Adipocyte (in vitro differentiated cells): Measurements from ENCODE around the gene LRRK1.
A peak's percentile ranks its signal among the peaks of the same experiment; 100 is the strongest.
"Not testable (repeated sequence)": the region's sequence is repeated elsewhere in the genome, so short reads cannot be mapped to it uniquely, and the experiment has no call there.

ENCODE experiments used
- DNase-seq: peaks from one replicate; pipeline ENCODE4 v3.0.0-alpha.2; 2015; ENCODE audit warnings: low read depth
- H3K27me3 ChIP-seq: replicated peaks from 2 replicates; pipeline ENCODE4 v1.7.0; 2013; ENCODE audit warnings: mild to moderate bottlenecking, low read length, moderate library complexity; ENCODE audit not compliant: control insufficient read depth, insufficient read depth
- H3K36me3 ChIP-seq: 2 replicates; pipeline ENCODE4 v1.7.0; 2013; ENCODE audit warnings: low read length, mild to moderate bottlenecking, moderate library complexity; ENCODE audit not compliant: control insufficient read depth, insufficient read depth, severe bottlenecking
- H3K4me1 ChIP-seq: 2 replicates; pipeline ENCODE4 v1.7.0; 2013; ENCODE audit warnings: mild to moderate bottlenecking, low read length, moderate library complexity; ENCODE audit not compliant: control insufficient read depth, insufficient read depth
- H3K4me3 ChIP-seq: 2 replicates; pipeline ENCODE4 v1.7.0; 2013; ENCODE audit warnings: mild to moderate bottlenecking, low read length, moderate library complexity
- H3K9ac ChIP-seq: 2 replicates; pipeline ENCODE4 v1.7.0; 2013; ENCODE audit warnings: mild to moderate bottlenecking, low read length, moderate library complexity
- H3K9me3 ChIP-seq: 2 replicates; pipeline ENCODE4 v1.7.0; 2013; ENCODE audit warnings: mild to moderate bottlenecking, low read length, moderate library complexity; ENCODE audit not compliant: control insufficient read depth

The LRRK1 gene

DNA sequence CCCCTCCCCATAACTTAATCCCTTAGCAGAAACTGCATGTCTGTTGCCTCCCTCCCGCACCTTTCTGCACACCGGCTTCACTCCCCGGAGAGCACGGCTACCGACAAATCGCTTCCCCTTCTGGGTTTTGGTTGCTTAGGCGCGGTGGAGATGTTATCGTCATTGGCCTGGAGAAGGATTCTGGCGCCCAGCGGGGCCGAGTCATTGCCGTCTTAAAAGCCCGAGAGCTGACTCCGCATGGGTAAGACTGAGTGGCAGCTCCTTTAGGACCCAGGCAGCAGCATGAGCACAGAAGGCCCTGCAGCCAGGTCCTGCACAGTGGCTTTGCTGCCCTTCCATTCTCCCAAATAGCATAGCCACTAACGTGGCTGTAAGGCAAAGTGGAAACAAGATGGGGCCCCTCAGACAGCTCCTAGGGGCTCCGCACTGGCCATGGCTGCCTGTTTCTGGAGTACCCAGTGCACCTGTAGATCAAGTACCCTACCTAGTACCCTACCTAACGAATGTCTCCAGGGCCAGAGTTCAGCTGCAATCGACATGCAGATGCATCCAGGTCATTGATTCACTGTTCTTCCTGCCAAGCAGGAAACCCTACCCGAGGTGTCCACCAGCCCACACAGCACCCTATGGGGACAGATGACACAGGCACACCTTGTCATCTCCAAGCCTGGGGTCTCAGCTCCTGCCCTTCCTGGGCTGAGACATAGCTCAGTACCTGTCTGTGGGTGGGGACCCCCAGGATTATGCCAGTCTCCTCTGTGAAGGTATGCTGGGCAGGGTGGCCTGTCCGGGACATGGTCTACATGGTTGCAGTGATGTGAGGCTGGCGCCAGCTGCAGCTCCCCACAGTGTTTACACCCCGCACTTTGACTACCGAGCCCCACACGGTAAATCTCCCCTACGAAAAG lies 147.6 kb downstream of the LRRK1 start:
- no peaks in the 10 kb centered on the region for H3K9me3 ChIP-seq

DNA sequence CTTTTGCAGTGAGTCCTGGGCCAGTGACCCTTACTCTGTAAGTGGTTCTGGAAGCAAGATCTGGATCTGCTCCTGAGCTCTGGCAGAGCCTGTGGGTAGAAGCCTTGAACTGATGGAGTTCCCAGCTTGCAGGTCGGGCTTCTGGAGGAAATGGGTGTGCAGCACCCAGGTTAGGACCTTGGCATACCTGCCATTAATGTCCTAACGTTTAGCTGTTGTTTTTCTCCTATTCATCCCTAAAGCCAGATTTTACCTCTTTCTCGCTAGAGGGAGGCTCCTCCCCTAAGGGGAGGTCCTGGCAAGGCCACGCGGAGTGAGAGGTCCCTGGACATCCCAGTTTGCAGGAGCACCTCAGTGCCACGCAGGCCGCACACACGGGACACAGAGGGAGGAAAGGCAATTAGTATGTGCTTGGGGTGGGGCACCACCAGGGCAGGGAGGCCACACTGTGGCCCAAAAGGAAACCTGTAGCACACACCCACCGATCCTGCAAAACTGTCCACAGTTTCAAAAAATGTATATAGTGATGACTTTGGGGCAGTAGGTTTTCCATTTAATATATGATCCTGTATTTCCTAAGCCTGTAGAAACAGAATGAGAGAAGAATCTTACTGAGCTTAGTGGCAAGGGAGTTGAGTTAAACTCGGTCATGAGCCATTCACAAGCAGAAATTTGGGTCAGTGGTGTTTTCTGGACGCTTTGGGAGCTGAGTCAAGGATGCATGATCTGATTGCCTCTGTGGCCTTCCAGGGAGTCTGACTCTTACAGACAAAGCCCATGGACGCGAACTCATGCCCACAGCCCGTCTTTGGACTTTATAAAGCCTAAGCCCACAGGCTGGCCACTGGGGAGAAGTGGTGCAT lies 148.7 kb downstream of the LRRK1 start:
- peaks cover 40% of the 10 kb centered on the region for H3K4me1 ChIP-seq
- no peaks in the 10 kb centered on the region for H3K27me3 ChIP-seq
- peaks cover 34% of the 10 kb centered on the region for H3K36me3 ChIP-seq
- no peak for DNase-seq
- H3K9me3 ChIP-seq, result no peaks in the 10 kb centered on the region
- H3K9ac ChIP-seq, result peak overlapping the region; percentile 43
- H3K4me3 ChIP-seq, result no peak overlapping the region

More for the DNA sequence above, 147.6 kb downstream of the LRRK1 start:
- no peak for DNase-seq
- no peak overlapping the region for H3K4me3 ChIP-seq
- H3K9ac ChIP-seq, result no peak overlapping the region
- H3K4me1 ChIP-seq, result peaks cover 40% of the 10 kb centered on the region
- H3K27me3 ChIP-seq, result no peaks in the 10 kb centered on the region
- peaks cover 45% of the 10 kb centered on the region for H3K36me3 ChIP-seq

DNA sequence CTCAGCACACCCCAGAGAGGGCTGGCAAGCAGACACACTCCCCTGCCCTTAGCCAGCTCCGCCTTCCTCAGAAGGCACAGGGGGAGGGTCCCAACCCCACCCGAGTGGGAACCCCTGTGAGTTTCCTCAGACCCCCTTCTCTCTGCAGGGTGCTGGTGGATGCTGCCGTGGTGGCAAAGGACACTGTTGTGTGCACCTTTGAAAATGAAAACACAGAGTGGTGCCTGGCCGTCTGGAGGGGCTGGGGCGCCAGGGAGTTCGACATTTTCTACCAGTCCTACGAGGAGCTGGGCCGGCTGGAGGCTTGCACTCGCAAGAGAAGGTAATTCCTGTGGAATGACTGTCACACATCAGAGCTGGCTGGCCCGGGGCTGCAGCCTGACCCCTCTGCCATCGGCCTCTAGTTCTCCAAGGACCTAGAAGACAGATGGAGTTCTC lies 149.4 kb downstream of the LRRK1 start:
- Histone ChIP-seq H3K9me3 (no peaks in the 10 kb centered on the region), H3K4me1 (peaks cover 40% of the 10 kb centered on the region), H3K27me3 (no peaks in the 10 kb centered on the region), H3K36me3 (peaks cover 28% of the 10 kb centered on the region), H3K4me3 (no peak overlapping the region), H3K9ac (peak overlapping the region; percentile 43)
- DNase-seq, result peak; percentile 35

DNA sequence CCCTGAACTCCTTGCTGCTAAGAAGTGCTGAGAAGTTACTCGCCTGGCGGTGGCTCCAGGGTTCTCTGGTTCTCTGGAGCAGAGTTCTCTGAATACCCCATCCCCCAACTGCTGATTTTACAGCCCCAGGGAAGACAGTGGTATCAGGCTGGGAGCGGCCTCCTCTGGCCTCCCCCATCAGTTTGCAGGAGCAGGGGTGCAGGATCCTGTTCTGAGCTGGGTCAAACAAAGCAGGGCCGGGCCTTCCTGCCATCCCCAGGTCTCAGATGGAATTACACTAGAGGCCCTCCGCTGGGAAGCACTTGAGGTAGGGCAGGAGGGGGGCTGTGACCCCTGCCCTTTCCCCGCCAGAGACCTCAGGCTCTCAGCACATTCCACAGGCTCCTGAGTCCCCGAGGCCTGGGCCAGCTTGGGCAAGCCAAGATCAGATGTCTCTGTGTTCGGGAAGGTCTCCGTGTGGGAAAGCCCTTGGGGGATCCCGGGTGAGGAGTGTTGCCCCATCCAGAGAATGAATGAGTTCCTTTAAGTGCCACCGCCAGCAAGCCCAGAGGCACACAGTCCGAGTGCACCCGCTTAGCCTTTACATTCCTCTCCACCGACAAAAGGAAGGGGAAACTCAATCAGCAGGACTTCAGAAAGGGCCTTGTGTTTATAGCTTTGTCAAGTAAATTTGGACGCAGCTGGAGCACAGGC lies 149.9 kb downstream of the LRRK1 start:
- H3K4me3 ChIP-seq, result no peak overlapping the region
- peaks cover 22% of the 10 kb centered on the region for H3K36me3 ChIP-seq
- H3K9me3 ChIP-seq, result no peaks in the 10 kb centered on the region
- peak; percentile 77 for DNase-seq
- peaks cover 40% of the 10 kb centered on the region for H3K4me1 ChIP-seq
- no peaks in the 10 kb centered on the region for H3K27me3 ChIP-seq
- H3K9ac ChIP-seq, result peak overlapping the region; percentile 43

DNA sequence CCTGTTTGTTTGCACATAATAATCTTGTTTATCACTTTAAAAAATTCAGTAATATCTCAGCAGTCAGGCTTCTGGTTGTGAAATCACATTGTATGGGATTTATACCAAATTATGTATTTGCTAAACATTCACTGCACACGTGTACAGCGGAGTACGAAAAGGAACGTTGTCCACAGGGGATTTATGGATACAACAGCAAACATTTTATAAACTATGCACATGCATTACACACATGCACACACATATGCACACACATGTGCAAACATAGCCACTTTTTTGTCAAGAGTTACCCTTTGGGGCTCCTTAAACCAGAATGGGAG lies 150.5 kb downstream of the LRRK1 start:
- Histone ChIP-seq H3K9ac (peak overlapping the region; percentile 43), H3K4me1 (peaks cover 40% of the 10 kb centered on the region), H3K36me3 (peaks cover 20% of the 10 kb centered on the region), H3K4me3 (no peak overlapping the region), H3K9me3 (no peaks in the 10 kb centered on the region), H3K27me3 (no peaks in the 10 kb centered on the region)
- no peak for DNase-seq

DNA sequence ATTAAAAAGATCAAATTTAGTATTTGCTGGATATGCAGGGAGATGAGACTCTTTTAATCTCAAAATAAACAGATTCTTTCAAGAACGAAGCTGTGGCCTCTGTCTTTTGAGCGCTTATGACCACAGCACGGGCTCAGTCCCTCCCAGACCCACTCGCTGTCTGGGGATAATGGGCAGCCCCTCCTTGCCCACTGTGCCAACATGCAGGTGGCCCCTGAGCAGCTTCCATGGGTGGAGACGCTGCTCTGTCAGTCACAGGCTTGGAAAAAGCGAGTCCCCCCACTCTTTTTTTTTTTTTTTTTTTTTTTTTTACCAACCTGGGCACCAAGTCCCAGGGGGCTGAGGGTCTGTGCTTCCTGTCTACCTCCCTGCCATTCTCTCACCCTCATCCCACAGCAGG lies 150.9 kb downstream of the LRRK1 start:
- no peak overlapping the region for H3K4me3 ChIP-seq
- peaks cover 19% of the 10 kb centered on the region for H3K36me3 ChIP-seq
- DNase-seq, result no peak
- H3K4me1 ChIP-seq, result peaks cover 40% of the 10 kb centered on the region
- no peaks in the 10 kb centered on the region for H3K27me3 ChIP-seq
- H3K9me3 ChIP-seq, result no peaks in the 10 kb centered on the region
- H3K9ac ChIP-seq, result peak overlapping the region; percentile 43

DNA sequence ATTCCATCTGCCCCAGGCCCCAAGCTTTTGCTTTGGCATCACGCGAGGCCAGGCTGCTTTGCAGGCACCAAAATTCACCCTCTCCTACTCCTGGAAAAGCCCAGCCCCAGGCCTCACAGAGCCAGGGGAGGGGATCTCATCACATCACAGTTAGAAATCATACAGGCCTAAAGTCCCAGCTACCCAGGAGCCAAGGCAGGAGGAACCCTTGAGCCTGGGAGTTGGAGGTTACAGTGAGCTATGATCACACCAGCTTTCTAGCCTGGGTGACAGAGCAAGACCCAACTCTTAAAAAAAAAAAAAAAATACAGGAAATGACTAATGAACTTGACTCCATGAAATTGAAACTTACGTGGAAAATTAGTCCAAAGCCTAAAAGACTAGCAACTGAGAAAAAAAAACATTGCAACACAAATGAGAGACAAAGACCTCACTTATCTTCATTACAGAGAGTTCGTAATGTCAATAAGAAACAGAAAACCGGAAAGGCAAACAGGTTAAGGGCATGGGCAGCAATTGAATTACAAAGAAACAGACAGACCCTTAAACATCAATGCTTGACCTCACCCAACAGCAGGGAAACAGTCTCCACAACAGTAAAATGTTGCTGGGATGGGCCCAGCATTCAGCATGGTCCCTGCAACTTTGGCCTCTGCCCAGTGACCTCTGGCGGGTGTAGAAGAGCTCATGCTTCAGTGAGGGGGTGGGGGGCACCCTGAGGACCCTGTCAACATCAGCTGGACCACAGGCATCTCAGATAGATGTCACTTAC lies 151.5 kb downstream of the LRRK1 start:
- Histone ChIP-seq H3K9ac (peak overlapping the region; percentile 43), H3K4me1 (peaks cover 40% of the 10 kb centered on the region), H3K27me3 (no peaks in the 10 kb centered on the region), H3K36me3 (peaks cover 12% of the 10 kb centered on the region), H3K4me3 (no peak overlapping the region), H3K9me3 (no peaks in the 10 kb centered on the region)
- DNase-seq, result peak; percentile 78

DNA sequence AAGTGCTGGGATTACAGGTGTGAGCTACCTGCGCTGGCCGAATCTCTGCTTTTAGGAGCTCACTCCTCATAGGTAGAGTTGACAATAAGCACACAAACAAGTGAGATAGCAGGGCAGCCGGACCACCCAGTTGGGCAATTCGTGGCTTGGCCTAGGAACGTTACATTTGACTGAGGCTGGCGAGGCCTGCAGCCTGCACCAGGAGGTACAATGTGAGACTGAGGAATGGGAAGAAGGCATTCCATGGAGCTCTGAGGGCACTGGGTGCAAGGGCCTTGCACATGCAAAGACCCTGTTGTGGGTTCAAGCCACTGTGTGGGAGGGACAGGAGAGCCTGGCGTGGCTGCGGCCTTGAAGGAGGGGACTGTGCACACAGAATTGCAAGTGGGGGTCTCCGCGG lies 152.5 kb downstream of the LRRK1 start:
- H3K4me1 ChIP-seq, result peaks cover 40% of the 10 kb centered on the region
- DNase-seq, result no peak
- no peaks in the 10 kb centered on the region for H3K27me3 ChIP-seq
- no peak overlapping the region for H3K9ac ChIP-seq
- peaks cover 4% of the 10 kb centered on the region for H3K36me3 ChIP-seq
- H3K4me3 ChIP-seq, result no peak overlapping the region
- no peaks in the 10 kb centered on the region for H3K9me3 ChIP-seq

DNA sequence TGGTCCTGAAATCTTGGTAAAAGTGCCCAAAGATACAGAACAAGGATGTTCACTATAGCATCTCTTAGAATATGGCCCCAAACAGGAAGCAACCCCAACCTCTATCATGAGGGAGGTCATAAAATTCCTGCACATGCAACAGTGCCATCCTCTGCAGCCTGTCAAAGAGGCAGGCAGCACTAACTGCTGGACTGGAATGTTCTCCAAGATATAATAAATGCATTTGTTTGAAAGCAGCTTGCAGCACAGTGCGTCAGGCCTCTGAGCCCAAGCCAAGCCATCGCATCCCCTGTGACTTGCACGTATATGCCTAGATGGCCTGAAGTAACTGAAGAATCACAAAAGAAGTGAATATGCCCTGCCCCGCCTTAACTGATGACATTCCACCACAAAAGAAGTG lies 153.1 kb downstream of the LRRK1 start:
- not testable (repeated sequence) for H3K27me3 ChIP-seq, H3K9ac ChIP-seq, H3K36me3 ChIP-seq, DNase-seq, H3K4me3 ChIP-seq, H3K9me3 ChIP-seq
- H3K4me1 ChIP-seq, result peaks cover 39% of the 10 kb centered on the region

DNA sequence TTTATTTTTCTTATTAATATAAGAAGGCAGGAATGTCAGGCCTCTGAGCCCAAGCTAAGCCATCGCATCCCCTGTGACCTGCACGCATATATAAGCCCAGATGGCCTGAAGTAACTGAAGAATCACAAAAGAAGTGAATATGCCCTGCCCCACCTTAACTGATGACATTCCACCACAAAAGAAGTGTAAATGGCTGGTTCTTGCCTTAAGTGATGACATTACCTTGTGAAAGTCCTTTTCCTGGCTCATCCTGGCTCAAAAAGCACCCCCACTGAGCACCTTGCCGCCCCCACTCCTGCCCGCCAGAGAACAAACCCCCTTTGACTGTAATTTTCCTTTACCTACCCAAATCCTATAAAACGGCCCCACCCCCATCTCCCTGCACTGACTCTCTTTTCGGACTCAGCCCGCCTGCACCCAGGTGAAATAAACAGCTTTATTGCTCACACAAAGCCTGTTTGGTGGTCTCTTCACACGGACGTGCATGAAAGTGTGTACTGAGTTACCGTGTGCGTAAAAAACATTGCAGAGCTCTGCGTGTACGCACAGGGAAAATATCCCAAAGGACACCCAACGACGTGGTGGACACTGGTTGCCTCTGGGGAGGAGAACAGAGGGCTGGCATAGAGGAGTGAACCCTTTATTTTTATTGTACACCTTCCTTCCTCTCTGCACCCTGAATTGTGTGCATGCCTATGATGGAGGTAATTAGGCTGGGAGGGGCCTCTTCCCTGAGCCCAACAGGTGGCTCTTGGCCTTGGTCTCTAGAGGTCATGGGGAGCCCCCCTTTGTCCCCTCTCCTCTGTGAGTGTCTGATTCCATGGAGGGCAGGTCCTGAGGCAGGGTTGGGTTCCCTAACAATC lies 158.9 kb downstream of the LRRK1 start:
- not testable (repeated sequence) for H3K4me1 ChIP-seq, DNase-seq, H3K27me3 ChIP-seq, H3K9me3 ChIP-seq, H3K9ac ChIP-seq, H3K36me3 ChIP-seq, H3K4me3 ChIP-seq
